ENCODE measurements around the gene FGGY. TPM values are rescaled to one million over a fixed set of nuclear protein-coding genes. Genes with fewer than 3 reads are reported as not detected.
"Not testable (repeated sequence)": the region's sequence is repeated elsewhere in the genome, so short reads cannot be mapped to it uniquely, and the experiment has no call there.

The FGGY gene
- polyA plus RNA-seq, 3 donors, result 22.8 to 26.2 (median 26.1) TPM

DNA sequence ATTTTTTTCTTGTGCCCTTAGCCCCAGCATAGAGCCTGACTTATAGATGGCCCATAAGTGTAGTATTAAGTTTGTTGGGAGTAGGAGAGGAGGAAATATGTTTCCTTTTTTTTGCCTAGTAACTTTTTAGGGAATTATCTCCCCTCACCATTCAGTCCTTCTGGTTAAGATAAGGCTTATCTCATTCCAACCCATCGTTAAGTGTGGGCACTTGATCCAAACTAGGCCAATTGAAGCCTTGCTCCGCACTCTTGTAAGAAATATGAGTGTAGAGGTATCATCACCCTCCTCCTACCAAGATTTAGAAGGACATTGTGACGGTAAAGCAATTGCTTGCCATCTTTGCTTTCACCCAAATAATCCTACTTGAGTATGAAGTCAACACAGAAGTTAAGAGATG lies 8.8 kb upstream of the FGGY start:
- no peak for DNase-seq (ENCODE audit: low read depth in 3 of 3, low spot score in 2 of 3)

DNA sequence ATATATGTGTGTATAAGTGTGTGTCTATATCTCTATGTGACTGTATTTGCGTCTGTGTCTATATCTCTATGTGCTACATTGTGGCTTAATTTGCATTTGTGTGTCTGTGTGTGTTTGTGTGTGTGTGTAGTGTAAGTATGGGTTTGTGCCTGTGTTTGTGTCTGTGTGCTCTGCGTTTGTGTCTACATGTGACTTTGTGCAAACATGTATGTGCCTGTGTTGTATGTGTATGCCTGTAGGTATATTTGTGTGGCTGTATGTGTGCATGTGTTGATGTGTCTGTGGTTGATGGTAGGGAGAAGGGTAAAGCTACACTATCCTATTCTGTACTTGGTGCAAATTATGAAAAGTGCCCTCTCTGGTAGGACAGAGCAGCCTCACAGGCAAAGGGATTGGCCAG lies 7.3 kb upstream of the FGGY start:
- no peak for DNase-seq (ENCODE audit: low read depth in 3 of 3, low spot score in 2 of 3)

DNA sequence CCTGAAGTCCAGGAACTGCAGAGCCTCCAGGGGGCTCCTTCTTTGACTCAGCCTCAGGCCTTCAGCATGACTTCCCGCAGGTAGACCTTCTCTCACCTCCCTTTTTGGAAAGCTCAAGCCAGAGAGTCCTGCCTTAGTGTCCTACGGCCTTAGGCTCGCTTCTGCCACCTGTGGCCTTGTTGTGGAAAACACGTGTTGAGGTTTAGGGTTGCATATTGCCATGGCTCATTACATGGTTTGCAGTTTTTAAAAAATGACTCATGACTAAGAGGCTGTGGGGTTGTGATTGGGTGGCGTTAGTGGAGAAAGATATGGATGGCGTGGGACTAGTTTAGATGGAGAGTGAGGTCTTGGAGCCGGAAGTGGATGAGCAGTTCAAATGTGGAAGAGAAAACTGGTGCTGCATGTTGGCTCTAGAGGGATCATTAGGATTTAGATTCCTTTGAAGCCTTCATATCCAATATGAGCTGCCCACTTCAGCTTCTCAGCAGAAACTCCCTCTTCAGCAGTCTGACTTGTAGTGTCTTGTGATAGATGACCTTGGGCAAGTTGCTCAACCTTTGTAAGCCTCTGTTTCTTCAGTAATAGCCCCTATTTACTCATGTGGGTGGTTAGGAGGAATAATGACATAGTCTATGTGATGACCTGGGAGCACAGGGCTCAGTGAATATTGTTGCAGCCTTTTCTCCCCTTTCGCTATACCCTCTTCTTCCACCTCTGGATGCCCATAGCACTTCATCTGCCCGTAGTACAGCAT lies 6.5 kb upstream of the FGGY start:
- DNase-seq (ENCODE audit: low read depth in 3 of 3, low spot score in 2 of 3), result no peak

DNA sequence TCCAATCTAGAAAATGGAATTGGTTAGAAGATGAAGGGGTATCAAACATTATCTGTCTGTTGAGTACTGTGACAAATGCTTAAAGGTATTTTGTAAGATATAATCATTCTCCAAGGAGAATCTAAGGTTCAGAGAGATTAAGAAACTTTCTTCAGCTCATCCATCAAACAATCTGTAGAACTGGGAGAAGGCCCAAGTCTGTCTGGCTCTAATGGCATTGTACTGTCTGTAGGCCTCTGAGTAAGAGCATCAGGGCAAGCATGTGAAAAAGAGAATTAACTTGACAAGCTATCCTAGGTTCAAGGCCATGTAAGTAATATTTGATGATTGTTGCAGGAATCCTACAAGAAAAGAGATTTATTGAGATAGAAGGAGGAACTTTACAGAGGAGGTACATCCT lies 5.3 kb upstream of the FGGY start:
- no peak for DNase-seq (ENCODE audit: low read depth in 3 of 3, low spot score in 2 of 3)

DNA sequence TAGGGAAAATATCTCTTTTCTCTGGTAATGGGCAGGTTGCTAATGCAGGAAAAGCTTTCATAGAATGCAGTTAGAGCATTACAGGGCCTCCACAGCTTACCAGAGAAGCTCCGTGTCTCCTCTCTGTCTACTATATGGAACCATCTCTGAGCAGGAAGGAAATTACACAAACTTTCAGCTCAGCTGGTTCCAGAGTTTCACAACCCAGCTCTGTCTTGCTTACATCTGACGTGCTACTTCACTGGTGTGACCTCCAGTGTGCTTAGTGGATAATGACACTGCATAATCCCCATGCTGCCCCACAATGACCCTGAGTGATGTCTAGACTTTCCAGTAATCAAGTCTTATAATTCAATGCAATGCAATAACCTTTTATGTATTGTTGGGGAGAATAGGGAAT lies 4.3 kb upstream of the FGGY start:
- no peak for DNase-seq (ENCODE audit: low read depth in 3 of 3, low spot score in 2 of 3)

DNA sequence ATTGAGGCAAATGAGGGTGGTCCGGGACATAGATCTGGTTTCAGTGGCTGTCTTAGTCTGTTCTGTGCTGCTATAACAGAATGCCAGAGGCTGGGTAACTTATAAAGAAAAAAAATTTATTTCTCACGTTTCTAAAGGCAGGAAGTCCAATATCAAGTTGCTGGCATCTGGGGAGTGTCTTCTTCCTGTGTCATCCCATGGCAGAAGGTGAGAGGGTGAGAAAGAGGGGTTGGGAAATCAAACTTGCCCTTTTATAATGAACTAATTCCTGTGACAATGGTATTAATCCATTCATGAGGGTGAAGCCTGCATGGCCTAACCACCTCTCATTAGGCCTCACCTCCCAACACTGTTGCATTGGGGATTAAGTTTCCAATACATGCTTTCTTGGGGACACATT lies 3.7 kb upstream of the FGGY start:
- no peak for DNase-seq (ENCODE audit: low read depth in 3 of 3, low spot score in 2 of 3)

DNA sequence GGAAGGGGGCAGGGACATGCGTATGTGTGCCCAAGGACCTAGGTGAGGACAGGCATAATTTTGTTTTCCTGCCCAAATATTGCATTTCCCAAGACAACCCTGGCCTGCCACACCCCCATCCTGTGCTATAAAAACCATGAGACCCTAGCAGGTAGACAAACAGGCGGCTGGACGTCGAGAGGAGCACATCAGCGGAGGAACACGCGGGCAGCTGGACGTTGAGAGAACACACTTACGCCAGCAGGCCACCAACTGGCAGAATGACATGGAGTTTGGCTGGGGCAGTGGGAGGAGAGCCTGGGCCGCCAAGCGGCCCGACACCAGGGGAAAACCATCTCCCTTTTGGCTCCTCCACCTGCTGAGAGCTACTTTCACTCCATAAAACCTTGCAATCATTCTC lies 3.0 kb upstream of the FGGY start:
- DNase-seq (ENCODE audit: low read depth in 3 of 3, low spot score in 2 of 3), result no peak

DNA sequence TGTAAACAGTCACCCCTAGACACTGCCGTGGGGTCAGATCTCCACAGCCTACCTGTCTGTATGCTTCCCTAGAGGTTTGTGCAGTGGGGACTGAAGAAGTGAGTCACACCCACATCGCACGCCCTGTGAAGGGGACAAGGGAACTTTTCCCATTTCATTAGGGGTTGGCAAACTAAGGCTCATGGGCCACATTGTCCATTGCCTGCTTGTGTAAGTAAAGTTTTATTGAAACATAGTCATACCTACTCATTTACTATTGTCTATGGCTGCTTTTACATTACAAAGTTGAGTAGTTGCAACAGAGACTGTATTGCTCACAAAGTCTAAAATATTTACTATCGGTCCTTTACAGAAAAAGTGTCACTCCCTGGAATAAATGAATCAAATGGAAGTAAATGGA lies 2.5 kb upstream of the FGGY start:
- no peak for DNase-seq (ENCODE audit: low read depth in 3 of 3, low spot score in 2 of 3)

DNA sequence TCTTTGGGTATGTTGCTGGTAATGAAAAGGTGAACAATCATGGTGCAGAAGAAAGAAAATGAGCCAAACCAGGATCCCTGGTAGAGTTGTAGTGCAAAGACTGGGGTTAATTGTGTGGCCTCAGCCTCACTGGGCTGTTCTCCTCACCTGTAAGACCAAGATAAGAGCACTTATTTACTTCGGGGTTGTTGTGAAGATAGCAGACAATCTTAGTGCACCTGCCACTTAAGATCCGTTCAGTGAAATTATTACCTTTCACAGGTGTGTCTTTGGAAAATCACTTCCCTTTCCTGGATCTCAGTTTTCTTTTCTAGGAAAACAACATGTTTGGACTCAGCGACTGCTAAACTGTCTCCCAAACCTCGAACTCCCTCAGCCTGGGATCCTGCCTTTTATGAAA lies 1.3 kb upstream of the FGGY start:
- no peak for DNase-seq (ENCODE audit: low read depth in 3 of 3, low spot score in 2 of 3)

DNA sequence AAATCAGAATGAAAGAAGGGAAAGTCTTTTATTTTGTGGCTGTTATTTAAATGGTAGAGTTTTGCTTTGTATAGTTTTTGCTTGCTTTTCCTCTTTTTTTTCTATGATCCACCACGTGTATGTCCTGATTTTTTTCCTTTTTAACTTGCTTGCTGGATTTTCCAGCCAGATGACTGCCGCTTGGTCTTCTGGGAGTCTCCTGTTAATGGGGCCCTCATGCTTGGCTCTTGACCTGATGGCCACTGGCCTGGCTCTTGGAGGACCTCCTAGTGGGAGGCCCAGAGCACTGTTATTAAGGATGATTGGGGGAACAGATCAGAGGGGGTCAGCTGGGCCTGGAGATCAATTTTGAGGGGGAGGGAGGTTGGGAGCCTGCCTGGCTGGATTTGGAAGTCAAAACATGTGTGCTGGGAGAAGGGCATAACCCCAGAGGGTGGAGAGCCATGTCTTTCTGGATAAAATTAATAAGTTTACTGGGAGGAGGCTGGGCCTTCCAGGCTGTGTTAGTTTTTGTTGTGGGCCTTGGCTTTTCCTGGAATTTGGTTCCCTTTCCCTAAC lies 1.2 kb downstream of the FGGY start:
- no peak for DNase-seq (ENCODE audit: low read depth in 3 of 3, low spot score in 2 of 3)

DNA sequence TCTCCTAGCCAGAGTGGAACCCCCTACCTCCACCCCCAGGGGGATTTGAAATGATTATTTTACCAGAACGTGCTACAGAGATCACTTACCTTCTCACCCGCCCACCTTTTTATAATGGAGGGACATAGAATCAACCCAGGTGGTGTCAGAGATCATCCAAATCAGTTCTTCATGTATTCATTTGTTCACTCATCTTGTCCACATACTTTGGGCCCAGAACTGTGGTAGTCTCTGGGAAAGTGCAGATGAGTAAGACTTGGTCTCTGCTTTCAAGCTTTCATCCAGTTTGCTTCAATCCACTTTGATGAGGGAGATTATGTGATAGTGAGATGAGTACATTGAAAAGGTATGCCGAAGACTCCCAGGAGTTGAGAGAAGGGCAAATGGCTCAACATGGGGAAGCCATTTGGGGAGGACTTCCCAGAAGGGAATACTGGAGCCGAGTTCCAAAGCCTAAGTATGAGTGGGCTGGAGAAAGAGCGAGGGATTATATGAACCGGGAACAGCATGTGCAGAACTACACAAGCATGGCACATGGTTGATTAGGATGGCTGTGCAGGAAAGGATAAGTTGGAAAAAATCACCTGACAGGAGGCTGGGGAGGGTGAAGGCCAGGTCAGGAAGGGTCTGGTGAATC lies 1.9 kb downstream of the FGGY start:
- no peak for DNase-seq (ENCODE audit: low read depth in 3 of 3, low spot score in 2 of 3)

DNA sequence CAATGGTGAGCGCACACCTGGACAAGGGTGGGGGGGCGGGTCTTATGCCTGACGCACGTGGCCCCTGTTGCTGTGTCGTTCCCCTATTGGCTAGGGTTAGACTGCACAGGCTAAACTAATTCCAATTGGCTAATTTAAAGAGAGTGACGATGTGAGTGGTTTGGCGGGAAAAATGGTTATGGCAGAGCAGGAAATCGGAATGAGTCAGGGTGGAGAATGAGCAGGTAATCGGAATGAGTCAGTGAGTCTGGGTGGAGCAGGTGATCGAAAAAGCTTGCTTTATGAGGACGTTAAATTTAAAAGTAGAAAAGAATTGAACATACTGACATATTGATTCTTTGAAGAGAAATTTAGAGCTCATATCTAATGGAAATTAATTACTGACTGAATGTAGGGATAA lies 2.8 kb downstream of the FGGY start:
- not testable (repeated sequence) for DNase-seq (ENCODE audit: low read depth in 3 of 3, low spot score in 2 of 3)

DNA sequence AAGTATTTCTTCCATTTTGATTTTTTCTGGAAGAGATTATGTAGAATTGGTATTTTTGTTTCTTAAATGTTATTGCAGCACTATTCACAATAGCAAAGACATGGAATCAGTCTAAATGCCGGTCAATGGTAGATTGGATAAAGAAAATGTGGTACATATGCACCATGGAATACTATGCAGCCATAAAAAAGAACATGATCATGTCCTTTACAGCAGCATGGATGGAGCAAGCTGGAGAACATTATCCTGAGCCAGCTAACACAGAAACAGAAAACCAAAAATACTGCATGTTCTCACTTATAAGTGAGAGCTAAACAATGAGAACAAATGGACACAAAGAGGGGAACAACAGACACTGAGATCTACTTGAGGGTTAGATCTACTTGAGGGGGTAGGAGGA lies 5.4 kb downstream of the FGGY start:
- no peak for DNase-seq (ENCODE audit: low read depth in 3 of 3, low spot score in 2 of 3)

DNA sequence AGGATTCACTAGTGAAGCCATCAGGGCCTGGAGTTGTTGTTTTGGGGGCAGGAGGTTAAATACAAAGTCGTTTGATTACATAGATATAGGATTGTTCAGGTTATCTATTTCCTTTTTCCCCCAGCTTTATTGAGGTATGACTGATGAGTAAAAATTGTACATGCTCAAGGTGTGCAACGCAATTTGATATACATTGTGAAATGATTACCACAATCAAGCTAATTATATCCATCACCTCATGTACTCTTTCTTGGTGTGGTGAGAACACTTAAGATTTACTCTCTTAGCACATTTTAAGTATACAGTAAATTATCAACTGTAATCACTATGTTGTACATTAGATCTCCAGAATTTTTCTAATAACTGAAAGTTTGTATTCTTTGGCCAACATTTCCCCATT lies 6.0 kb downstream of the FGGY start:
- DNase-seq (ENCODE audit: low read depth in 3 of 3, low spot score in 2 of 3), result no peak

DNA sequence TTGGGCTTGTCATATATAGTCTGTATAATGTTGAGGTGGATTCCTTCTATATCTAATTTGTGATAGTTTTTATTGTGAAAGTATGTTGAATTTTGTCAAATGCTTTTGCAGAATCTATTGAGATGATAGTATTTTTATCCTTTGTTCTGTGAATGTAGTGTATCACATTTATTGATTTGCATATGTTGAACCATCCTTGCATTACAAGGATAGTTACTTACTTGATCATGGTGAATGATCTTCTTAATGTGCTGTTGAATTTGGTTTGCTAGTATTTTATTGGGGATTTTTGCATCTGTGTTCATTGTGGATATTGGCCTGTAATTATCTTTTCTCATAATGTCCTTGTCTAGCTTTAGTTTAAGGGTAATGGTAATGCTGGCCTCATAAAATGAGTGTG lies 8.3 kb downstream of the FGGY start:
- DNase-seq (ENCODE audit: low read depth in 3 of 3, low spot score in 2 of 3), result no peak

DNA sequence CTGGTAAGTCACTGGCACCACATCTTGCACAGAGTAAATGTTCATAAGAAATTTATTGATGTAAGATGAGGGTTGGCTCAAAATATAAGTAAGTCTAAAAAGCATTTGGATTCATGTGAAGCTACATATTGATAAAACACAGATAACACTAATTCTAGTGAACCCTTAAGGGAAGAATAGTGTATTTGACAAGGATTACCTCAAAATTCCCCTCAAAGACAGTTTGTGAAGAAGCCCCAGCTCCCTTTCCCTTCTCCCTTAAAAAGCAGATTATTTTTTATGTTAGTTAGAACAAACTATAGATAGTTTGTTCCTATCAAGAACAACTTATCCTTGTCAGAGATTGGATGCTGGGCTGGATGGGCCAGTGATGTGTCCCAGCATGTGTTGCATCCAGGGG lies 10.7 kb downstream of the FGGY start:
- no peak for DNase-seq (ENCODE audit: low read depth in 3 of 3, low spot score in 2 of 3)

DNA sequence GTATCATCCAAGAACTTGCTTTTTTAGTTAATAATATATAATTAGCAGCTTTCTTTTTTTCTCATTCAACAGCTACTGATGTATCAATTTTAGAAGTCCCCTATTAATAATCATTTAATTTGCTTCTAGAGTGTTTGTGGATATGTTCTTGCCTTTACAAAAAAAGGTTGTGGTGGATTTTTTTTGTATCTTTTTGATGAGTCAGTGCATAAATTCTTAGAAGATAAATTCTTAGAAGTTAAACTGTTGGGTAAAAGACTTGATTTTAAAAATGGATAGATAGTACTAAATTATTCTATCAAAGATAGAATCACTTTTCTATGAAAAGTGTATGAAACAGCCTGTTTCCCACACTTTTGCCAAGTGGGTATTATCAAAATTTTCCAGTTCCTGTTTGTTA lies 11.9 kb downstream of the FGGY start:
- DNase-seq (ENCODE audit: low read depth in 3 of 3, low spot score in 2 of 3), result no peak

DNA sequence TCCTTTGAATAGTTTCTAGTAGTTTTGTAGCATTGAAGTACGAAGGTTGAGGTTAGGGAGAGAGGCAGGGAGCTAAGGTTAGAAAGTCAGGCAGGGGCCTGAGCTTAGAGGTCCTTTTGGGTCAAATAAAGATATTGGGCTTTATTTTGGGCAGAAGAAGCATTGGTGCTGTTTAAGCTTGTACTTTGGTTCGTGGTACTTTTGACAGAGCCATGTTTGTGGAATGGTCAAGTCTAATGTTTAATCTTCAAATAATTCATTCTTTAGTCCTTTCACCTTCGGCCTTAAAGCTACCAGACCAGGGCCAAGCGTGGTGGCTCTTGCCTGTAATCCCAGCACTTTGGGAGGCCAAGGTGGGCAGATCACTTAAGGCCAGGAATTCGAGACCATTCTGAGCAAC lies 12.5 kb downstream of the FGGY start:
- no peak for DNase-seq (ENCODE audit: low read depth in 3 of 3, low spot score in 2 of 3)

DNA sequence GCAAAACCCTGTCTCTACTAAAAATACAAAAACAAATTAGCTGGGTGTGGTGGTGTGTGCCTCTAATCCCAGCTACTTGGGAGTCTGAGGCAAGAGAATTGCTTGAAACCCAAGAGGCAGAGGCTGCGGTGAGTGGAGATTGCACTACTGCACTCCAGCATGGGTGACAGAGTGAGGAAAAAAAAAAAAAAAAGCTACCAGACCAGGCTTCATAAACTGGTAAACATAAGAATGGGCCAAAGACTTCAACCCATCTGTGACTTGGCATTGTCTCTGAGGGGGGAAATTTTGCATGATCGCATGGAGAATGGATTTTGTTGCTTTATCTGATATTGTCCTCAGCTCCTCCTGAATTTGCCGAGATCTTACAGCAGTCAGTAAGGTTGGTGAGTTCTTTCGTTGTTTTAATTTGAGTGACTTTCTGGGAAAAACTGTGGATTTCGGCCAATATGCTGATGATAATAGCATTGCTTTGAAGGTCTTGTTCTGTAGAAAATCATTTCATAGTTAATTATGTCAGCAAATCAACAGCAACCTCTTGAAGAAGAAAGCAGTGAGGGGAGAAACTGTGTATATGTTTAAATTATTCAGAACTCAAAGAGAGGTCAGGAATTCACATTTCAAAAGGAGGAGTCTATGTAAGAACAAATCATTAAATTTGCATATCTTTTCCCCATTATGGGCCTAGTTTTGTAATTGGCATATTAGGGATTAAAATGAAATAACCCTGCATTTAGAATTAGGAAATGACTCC lies 13.1 kb downstream of the FGGY start:
- no peak for DNase-seq (ENCODE audit: low read depth in 3 of 3, low spot score in 2 of 3)

DNA sequence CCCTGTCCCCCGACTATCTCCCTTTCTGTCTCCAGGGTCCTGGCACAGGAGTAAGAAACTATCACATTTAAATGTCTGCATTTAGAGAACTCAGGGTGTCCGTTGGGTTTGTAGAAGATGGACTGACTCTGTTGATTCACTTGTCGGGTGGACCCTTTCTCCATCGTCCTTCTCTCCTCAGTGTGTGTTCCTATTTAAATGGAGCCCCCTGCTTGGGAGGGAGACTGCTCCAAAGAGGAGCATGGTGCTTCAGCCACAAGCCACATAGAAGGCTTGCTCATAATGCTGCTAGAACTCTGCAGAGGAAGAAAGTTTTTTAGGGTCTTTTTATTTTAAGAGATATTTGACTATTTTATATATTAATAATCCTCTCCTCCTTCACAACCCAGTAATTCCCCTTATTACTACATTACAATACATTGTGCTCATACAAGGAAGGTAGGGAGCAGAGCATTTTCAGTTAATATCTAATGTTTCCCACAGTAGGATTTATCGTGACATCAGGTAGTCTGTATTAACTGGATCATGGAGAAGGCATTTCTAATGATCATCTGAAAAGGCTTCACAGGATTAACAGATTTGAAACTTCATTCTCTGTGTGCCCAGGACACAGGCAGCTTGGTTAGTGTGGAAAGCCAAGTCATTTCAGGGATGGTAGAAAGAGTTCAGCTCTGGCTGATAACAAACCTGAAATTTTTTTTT lies 13.8 kb downstream of the FGGY start:
- DNase-seq (ENCODE audit: low read depth in 3 of 3, low spot score in 2 of 3), result no peak
